Neural progenitor cell (in vitro differentiated cells): Measurements from ENCODE around the gene EHBP1. TPM values are rescaled to one million over a fixed set of nuclear protein-coding genes. Genes with fewer than 3 reads are reported as not detected.
A peak's percentile ranks its signal among the peaks of the same experiment; 100 is the strongest.

Experiments used
- DNase-seq: peaks from one replicate; pipeline ENCODE4 v3.0.0-alpha.2; 2016; ENCODE audit warnings: low spot score
- H2AFZ ChIP-seq: fragments of 200-600 bp; sonication (generic); replicated peaks from 2 replicates; pipeline ENCODE4 v1.6.1; 2016; ENCODE audit warnings: antibody characterized with exemption
- H3F3A ChIP-seq: fragments of 200-600 bp; sonication (generic); 2 replicates; pipeline ENCODE4 v1.6.1; 2016; ENCODE audit warnings: antibody characterized with exemption, low read depth
- H3K27ac ChIP-seq: fragments of 200-600 bp; sonication (generic); 2 replicates; pipeline ENCODE4 v1.5.1; 2016; ENCODE audit warnings: mild to moderate bottlenecking
- H3K27me3 ChIP-seq: fragments of 200-600 bp; sonication (generic); 2 replicates; pipeline ENCODE4 v1.6.1; 2016; ENCODE audit warnings: mild to moderate bottlenecking, moderate library complexity
- H3K36me3 ChIP-seq: fragments of 200-600 bp; sonication (generic); 2 replicates; pipeline ENCODE4 v1.5.1; 2016
- H3K4me1 ChIP-seq: fragments of 200-600 bp; sonication (generic); 2 replicates; pipeline ENCODE4 v1.6.1; 2016; ENCODE audit warnings: mixed run types
- H3K4me2 ChIP-seq: fragments of 200-600 bp; sonication (generic); 2 replicates; pipeline ENCODE4 v1.6.1; 2016
- H3K4me3 ChIP-seq: fragments of 200-600 bp; sonication (generic); 2 replicates; pipeline ENCODE4 v1.5.1; 2016
- H3K79me2 ChIP-seq: fragments of 200-600 bp; sonication (generic); 2 replicates; pipeline ENCODE4 v1.6.1; 2016; ENCODE audit warnings: low read depth
- H3K9ac ChIP-seq: fragments of 200-600 bp; sonication (generic); 2 replicates; pipeline ENCODE4 v1.6.1; 2016
- H3K9me3 ChIP-seq: fragments of 200-600 bp; sonication (generic); 2 replicates; pipeline ENCODE4 v1.5.1; 2016; ENCODE audit warnings: low read depth
- H4K20me1 ChIP-seq: fragments of 200-600 bp; sonication (generic); 2 replicates; pipeline ENCODE4 v1.6.1; 2016; ENCODE audit warnings: low read depth
- H3K27ac Mint-ChIP-seq: 3 replicates; pipeline ENCODE4 v1.8.0; 2021; ENCODE audit warnings: mixed read lengths
- H3K27me3 Mint-ChIP-seq: 2 replicates; pipeline ENCODE4 v1.8.0; 2022; ENCODE audit warnings: low read depth, mild to moderate bottlenecking, inconsistent platforms, moderate library complexity, mixed read lengths; ENCODE audit not compliant: insufficient read depth
- H3K36me3 Mint-ChIP-seq: 3 replicates; pipeline ENCODE4 v1.8.0; 2021; ENCODE audit warnings: mixed read lengths
- H3K4me1 Mint-ChIP-seq: 3 replicates; pipeline ENCODE4 v1.8.0; 2021; ENCODE audit warnings: mixed read lengths
- H3K4me3 Mint-ChIP-seq: 3 replicates; pipeline ENCODE4 v1.8.0; 2021; ENCODE audit warnings: mild to moderate bottlenecking, moderate library complexity, mixed read lengths
- H3K9me3 Mint-ChIP-seq: 3 replicates; pipeline ENCODE4 v1.8.0; 2020; ENCODE audit warnings: mixed read lengths
- EZH2 ChIP-seq: fragments of 200-600 bp; sonication (generic); IDR thresholded peaks from 2 replicates; pipeline ENCODE4 v1.6.1; 2017; ENCODE audit warnings: antibody characterized with exemption, mild to moderate bottlenecking, moderate library complexity
- EZH2phosphoT487 ChIP-seq: fragments of 200-600 bp; sonication (generic); IDR thresholded peaks from 2 replicates; pipeline ENCODE4 v1.6.1; 2017; ENCODE audit warnings: antibody characterized with exemption
- total RNA-seq: library from RNA; depleted of rRNA; stranded (reverse); fragments of >200 nt; gene quantifications from 2 replicates; pipeline ENCODE4 v1.2.3, GENCODE V29; 2015; ENCODE audit warnings: low replicate concordance
- TF ChIP-seq, protein P1 (sequence below): fragments of 200-600 bp; sonication (generic); IDR thresholded peaks from 2 replicates; pipeline ENCODE4 v1.5.1; 2017; ENCODE audit warnings: antibody characterized with exemption, mild to moderate bottlenecking

EHBP1 gene
- total RNA-seq, 1 donor from 2014 or later = 65.8 TPM

DNA sequence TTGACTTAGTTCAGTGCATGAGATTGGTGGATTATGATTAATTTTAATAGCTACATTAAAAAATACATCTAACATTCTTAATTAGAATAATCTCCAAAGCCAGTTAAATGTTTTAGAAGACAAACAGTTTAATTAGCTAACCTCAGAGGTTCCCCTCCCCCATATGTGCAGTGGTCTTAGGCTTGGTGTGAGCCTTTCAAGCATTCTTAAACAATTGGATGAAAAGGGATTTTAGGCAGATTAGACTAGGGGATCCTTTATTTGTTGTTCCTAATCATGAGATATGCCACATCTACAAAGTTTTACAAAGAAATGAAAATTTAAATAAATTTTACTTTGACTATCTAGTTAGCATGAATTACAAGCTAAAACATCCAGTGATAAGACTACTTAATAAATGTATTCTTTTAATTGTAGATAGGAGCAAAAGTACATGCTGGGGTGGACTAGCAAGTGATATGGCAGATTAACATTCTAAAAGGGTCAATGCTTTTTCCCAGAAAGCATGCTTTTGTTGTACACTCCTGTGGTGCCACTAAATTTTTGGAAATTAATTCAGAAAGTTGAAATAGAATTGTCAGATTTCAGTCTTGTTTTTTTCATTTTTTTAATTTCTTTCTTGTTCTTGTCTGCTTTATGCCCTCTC lies 302.4 kb downstream of the EHBP1 start:
- Mint-ChIP-seq H3K4me1 (peaks cover 82% of the 10 kb centered on the region), H3K9me3 (no peaks in the 10 kb centered on the region), H3K4me3 (peak overlapping the region; percentile 54), H3K27me3 (no peaks in the 10 kb centered on the region), H3K36me3 (peaks cover 5% of the 10 kb centered on the region), H3K27ac (peak overlapping the region; percentile 78)
- peak overlapping the region; percentile 47 for H3K27ac ChIP-seq
- H3K4me1 ChIP-seq = peaks cover 81% of the 10 kb centered on the region
- DNase-seq = peak; percentile 80
- no peak overlapping the region for H3K9ac ChIP-seq
- no peaks in the 10 kb centered on the region for H4K20me1 ChIP-seq
- peak; percentile 89 for TF ChIP-seq EZH2phosphoT487
- TF ChIP-seq, protein P1, sequence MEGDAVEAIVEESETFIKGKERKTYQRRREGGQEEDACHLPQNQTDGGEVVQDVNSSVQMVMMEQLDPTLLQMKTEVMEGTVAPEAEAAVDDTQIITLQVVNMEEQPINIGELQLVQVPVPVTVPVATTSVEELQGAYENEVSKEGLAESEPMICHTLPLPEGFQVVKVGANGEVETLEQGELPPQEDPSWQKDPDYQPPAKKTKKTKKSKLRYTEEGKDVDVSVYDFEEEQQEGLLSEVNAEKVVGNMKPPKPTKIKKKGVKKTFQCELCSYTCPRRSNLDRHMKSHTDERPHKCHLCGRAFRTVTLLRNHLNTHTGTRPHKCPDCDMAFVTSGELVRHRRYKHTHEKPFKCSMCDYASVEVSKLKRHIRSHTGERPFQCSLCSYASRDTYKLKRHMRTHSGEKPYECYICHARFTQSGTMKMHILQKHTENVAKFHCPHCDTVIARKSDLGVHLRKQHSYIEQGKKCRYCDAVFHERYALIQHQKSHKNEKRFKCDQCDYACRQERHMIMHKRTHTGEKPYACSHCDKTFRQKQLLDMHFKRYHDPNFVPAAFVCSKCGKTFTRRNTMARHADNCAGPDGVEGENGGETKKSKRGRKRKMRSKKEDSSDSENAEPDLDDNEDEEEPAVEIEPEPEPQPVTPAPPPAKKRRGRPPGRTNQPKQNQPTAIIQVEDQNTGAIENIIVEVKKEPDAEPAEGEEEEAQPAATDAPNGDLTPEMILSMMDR = no peak
- H3K36me3 ChIP-seq = no peaks in the 10 kb centered on the region
- peaks cover 52% of the 10 kb centered on the region for H3F3A ChIP-seq
- no peaks in the 10 kb centered on the region for H3K9me3 ChIP-seq
- H3K4me3 ChIP-seq = peak overlapping the region; percentile 11
- no peaks in the 10 kb centered on the region for H3K27me3 ChIP-seq
- H3K79me2 ChIP-seq = peaks cover 6% of the 10 kb centered on the region
- H2AFZ ChIP-seq = no peak overlapping the region
- peak overlapping the region; percentile 72 for H3K4me2 ChIP-seq

DNA sequence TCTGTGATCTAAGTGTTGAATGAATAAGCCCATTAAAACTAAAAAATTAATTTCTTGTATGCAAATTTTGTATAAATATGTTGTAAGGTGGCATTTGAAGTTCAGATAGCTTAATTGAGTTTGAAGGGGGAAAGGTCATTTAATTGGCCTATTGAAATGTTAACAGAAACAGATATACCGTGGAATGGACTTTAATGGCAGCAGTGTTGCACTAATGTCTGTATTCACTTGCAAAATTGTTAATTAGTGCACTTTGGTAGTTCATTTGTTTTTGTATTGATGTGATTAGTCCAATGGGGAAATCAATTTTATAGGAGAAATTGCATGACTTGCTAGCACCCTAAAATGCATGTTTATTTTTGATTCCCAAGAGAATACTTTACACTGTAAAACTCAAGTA lies 303.3 kb downstream of the EHBP1 start:
- no peaks in the 10 kb centered on the region for H3K9me3 Mint-ChIP-seq
- DNase-seq = no peak
- Histone ChIP-seq H3F3A (peaks cover 61% of the 10 kb centered on the region), H3K27me3 (no peaks in the 10 kb centered on the region), H4K20me1 (no peaks in the 10 kb centered on the region), H3K79me2 (peaks cover 6% of the 10 kb centered on the region), H3K4me1 (peaks cover 89% of the 10 kb centered on the region), H3K27ac (peak overlapping the region; percentile 47), H3K36me3 (no peaks in the 10 kb centered on the region), H3K4me2 (peak overlapping the region; percentile 72), H3K9ac (no peak overlapping the region), H3K9me3 (no peaks in the 10 kb centered on the region), H2AFZ (no peak overlapping the region), H3K4me3 (no peak overlapping the region)
- peaks cover 85% of the 10 kb centered on the region for H3K4me1 Mint-ChIP-seq
- H3K4me3 Mint-ChIP-seq = no peak overlapping the region
- no peaks in the 10 kb centered on the region for H3K27me3 Mint-ChIP-seq
- TF ChIP-seq EZH2 = no peak
- TF ChIP-seq EZH2phosphoT487 = no peak
- TF ChIP-seq, protein P1 = no peak
- H3K27ac Mint-ChIP-seq = peak overlapping the region; percentile 88
- peaks cover 3% of the 10 kb centered on the region for H3K36me3 Mint-ChIP-seq

DNA sequence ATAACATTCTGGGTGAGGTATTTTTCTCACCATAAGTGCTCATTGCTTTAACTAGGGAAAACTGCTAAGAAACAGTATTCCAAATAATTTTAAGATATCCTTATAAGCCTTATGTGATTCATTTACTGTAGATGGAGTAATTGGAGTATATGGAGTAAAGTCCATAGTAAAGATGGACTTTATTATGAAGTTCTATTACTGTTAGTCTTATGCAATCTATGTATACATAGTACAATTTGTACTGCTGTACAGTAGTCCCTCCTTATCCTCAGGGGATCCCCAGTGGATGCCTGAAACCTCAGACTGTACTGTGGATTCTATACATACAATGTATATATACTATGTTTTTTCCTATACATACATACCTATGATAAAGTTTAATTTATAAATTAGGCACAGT lies 304.0 kb downstream of the EHBP1 start:
- TF ChIP-seq, protein P1 = no peak
- no peak for TF ChIP-seq EZH2phosphoT487
- TF ChIP-seq EZH2 = no peak
- Mint-ChIP-seq H3K27ac (peak overlapping the region; percentile 88), H3K27me3 (no peaks in the 10 kb centered on the region), H3K4me1 (peaks cover 87% of the 10 kb centered on the region), H3K4me3 (no peak overlapping the region), H3K9me3 (no peaks in the 10 kb centered on the region), H3K36me3 (peaks cover 3% of the 10 kb centered on the region)
- no peak overlapping the region for H2AFZ ChIP-seq
- no peaks in the 10 kb centered on the region for H3K9me3 ChIP-seq
- H3K9ac ChIP-seq = no peak overlapping the region
- H3K36me3 ChIP-seq = no peaks in the 10 kb centered on the region
- H3K27me3 ChIP-seq = no peaks in the 10 kb centered on the region
- peaks cover 68% of the 10 kb centered on the region for H3F3A ChIP-seq
- no peak for DNase-seq
- H3K27ac ChIP-seq = peak overlapping the region; percentile 23
- peaks cover 95% of the 10 kb centered on the region for H3K4me1 ChIP-seq
- peak overlapping the region; percentile 72 for H3K4me2 ChIP-seq
- H3K79me2 ChIP-seq = peaks cover 6% of the 10 kb centered on the region
- no peak overlapping the region for H3K4me3 ChIP-seq
- H4K20me1 ChIP-seq = no peaks in the 10 kb centered on the region
